ENCODE measurements around the gene S100A6.

S100A6 gene

GRCh38 chr1:153534226-153534924 is 1.4 kb downstream of the S100A6 start:
- H3K4me3 ChIP-seq (replicated peaks in 1 of 2; ENCODE audit: low read depth in 2 of 2, low read length in 2 of 2): peak overlapping the region; percentile 65 to 94
- TF ChIP-seq CTCF (IDR thresholded peaks at IDR 0.05; ENCODE audit: low read depth, low read length): no peak
- DNase-seq (ENCODE audit: low read depth in 2 of 2): peak; percentile 26 to 67

- DNase-seq (ENCODE audit: low read depth in 2 of 2): peak; percentile 82 to 93
- no peak for TF ChIP-seq CTCF (IDR thresholded peaks at IDR 0.05; ENCODE audit: low read depth, low read length)
- H3K4me3 ChIP-seq (replicated peaks in 1 of 2; ENCODE audit: low read depth in 2 of 2, low read length in 2 of 2): peak overlapping the region; percentile 65 to 94
Measured at GRCh38 chr1:153533689-153534201, 2.0 kb downstream of the S100A6 start.

GRCh38 chr1:153532769-153533599 is 2.8 kb downstream of the S100A6 start:
- TF ChIP-seq CTCF (IDR thresholded peaks at IDR 0.05; ENCODE audit: low read depth, low read length): peak; percentile 93
- H3K4me3 ChIP-seq (replicated peaks in 1 of 2; ENCODE audit: low read depth in 2 of 2, low read length in 2 of 2): peak overlapping the region; percentile 65 to 94
- DNase-seq (ENCODE audit: low read depth in 2 of 2): peak; percentile 88 to 92

- no peak overlapping the region for H3K4me3 ChIP-seq (replicated peaks in 1 of 2; ENCODE audit: low read depth in 2 of 2, low read length in 2 of 2)
- TF ChIP-seq CTCF (IDR thresholded peaks at IDR 0.05; ENCODE audit: low read depth, low read length): no peak
- DNase-seq (ENCODE audit: low read depth in 2 of 2): no peak
Measured at GRCh38 chr1:153532181-153532580, 3.6 kb downstream of the S100A6 start.

GRCh38 chr1:153531638-153532037 is 4.2 kb downstream of the S100A6 start:
- H3K4me3 ChIP-seq (replicated peaks in 1 of 2; ENCODE audit: low read depth in 2 of 2, low read length in 2 of 2): no peak overlapping the region
- DNase-seq (ENCODE audit: low read depth in 2 of 2): no peak
- no peak for TF ChIP-seq CTCF (IDR thresholded peaks at IDR 0.05; ENCODE audit: low read depth, low read length)

- H3K4me3 ChIP-seq (replicated peaks in 1 of 2; ENCODE audit: low read depth in 2 of 2, low read length in 2 of 2): no peak overlapping the region
- no peak for DNase-seq (ENCODE audit: low read depth in 2 of 2)
- no peak for TF ChIP-seq CTCF (IDR thresholded peaks at IDR 0.05; ENCODE audit: low read depth, low read length)
Measured at GRCh38 chr1:153527683-153528040, 8.1 kb downstream of the S100A6 start.

Data from cardiac fibroblast (primary cell).